SK-N-MC (cell line): Measurements from ENCODE around the gene PKIB.

Source experiments
- DNase-seq: peaks from one replicate; pipeline ENCODE4 v3.0.0-alpha.2; 2011; ENCODE audit warnings: low read depth, low spot score
- H3K27ac ChIP-seq: fragments of 200-600 bp; sonication (generic); 2 replicates; pipeline ENCODE4 v1.5.1; 2016; ENCODE audit warnings: mixed run types
- H3K36me3 ChIP-seq: fragments of 200-600 bp; sonication (generic); 2 replicates; pipeline ENCODE4 v1.6.1; 2017; ENCODE audit warnings: antibody characterized with exemption, low read length, mixed read lengths; ENCODE audit not compliant: insufficient read depth
- H3K4me3 ChIP-seq: fragments of 200-600 bp; sonication (generic); 2 replicates; pipeline ENCODE4 v1.5.1; 2016
- H3K9ac ChIP-seq: fragments of 200-600 bp; sonication (generic); 2 replicates; pipeline ENCODE4 v1.8.0; 2017; ENCODE audit warnings: mixed run types, mixed read lengths; ENCODE audit not compliant: insufficient read length
- H3K9me3 ChIP-seq: fragments of 200-600 bp; sonication (generic); 2 replicates; pipeline ENCODE4 v1.6.1; 2017; ENCODE audit warnings: low read depth, mild to moderate bottlenecking, antibody characterized with exemption, low read length, moderate library complexity, mixed read lengths
- EZH2 ChIP-seq: fragments of 200-600 bp; sonication (generic); IDR thresholded peaks from one replicate; pipeline ENCODE4 v1.6.1; 2017; ENCODE audit warnings: antibody characterized with exemption
- FOXP2 ChIP-seq: optimal IDR thresholded peaks from 2 replicates; pipeline ENCODE3; 2011; ENCODE audit warnings: mild to moderate bottlenecking, moderate library complexity; ENCODE audit not compliant: insufficient read depth; ENCODE audit errors: extremely low read length, control extremely low read depth
- POLR2AphosphoS5 ChIP-seq: IDR thresholded peaks from 2 replicates; pipeline ENCODE4 v1.6.1; 2012; ENCODE audit warnings: mild to moderate bottlenecking, low read depth, low read length, borderline replicate concordance

Gene PKIB

DNA sequence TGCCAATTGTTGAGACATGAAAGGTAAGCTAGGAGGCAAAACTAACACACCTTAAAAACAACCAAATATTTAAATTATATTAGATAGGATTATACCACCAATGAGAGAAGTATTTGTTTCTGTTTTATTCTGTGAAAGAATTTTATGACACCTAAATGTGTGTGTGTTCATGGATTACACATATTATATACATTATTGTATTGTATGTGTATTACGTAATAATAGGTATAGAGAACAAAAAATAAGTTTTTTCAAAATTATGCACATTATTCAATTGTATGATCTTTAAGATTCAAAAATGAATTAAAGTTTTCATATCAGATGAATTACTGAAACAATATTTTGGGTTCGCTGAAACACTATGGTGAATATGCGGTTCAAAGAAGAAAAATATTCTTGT is 85.0 kb downstream of the PKIB start:
- Histone ChIP-seq H3K9me3 (no peaks in the 10 kb centered on the region), H3K4me3 (no peak overlapping the region), H3K27ac (no peak overlapping the region), H3K9ac (no peak overlapping the region), H3K36me3 (no peaks in the 10 kb centered on the region)
- no peak for TF ChIP-seq POLR2AphosphoS5
- no peak for TF ChIP-seq EZH2
- no peak for TF ChIP-seq FOXP2
- DNase-seq = no peak

DNA sequence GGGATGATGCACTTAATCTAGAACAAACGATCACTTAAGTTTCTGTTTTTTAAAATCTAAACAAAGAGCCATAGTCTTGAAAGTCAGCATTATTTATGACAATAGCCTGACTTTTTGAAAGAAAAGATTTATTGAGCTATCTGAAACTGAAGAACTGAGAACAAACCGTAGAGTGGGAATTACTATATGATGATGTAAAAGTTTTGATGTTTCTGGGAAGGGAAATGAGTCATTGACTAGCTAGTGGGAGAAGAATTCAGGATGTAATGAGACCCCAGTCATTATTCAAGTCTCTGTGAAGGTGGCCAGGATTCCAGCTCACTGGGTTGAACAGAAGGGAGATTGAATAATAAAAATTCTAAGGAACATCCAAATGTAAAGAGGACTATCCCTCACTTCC is 85.9 kb downstream of the PKIB start:
- no peak for DNase-seq
- no peaks in the 10 kb centered on the region for H3K36me3 ChIP-seq
- no peak overlapping the region for H3K4me3 ChIP-seq
- TF ChIP-seq EZH2 (no peak), FOXP2 (no peak), POLR2AphosphoS5 (no peak)
- H3K9me3 ChIP-seq = no peaks in the 10 kb centered on the region
- no peak overlapping the region for H3K27ac ChIP-seq
- H3K9ac ChIP-seq = no peak overlapping the region

GRCh38 chr6:122696853-122697252 is 86.6 kb downstream of the PKIB start:
- no peak overlapping the region for H3K4me3 ChIP-seq
- no peak for DNase-seq
- TF ChIP-seq POLR2AphosphoS5 (no peak), FOXP2 (no peak), EZH2 (no peak)
- H3K36me3 ChIP-seq = no peaks in the 10 kb centered on the region
- no peak overlapping the region for H3K9ac ChIP-seq
- no peak overlapping the region for H3K27ac ChIP-seq
- no peaks in the 10 kb centered on the region for H3K9me3 ChIP-seq

DNA sequence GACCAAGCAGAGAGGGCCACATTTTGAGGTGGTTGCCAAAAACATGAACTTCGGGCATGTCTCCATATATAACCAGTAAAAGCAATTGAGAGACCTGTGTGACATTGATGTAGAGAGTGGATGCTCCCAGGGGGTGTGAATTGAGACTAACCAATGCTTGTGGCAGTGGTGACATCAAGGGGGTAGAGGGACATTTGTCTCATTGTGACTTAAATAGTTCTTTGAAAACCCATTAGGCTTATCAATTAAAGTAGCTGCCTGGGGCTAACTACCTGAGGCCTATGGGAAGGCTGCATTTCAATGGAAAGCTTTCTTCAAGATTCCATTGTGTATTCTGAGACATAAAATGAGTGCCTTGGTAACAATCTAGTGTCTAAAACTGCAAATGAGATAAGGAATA is 87.3 kb downstream of the PKIB start:
- TF ChIP-seq POLR2AphosphoS5 = no peak
- TF ChIP-seq EZH2 = no peak
- no peak for TF ChIP-seq FOXP2
- H3K36me3 ChIP-seq = no peaks in the 10 kb centered on the region
- no peak for DNase-seq
- H3K9me3 ChIP-seq = no peaks in the 10 kb centered on the region
- no peak overlapping the region for H3K4me3 ChIP-seq
- H3K27ac ChIP-seq = no peak overlapping the region
- no peak overlapping the region for H3K9ac ChIP-seq

DNA sequence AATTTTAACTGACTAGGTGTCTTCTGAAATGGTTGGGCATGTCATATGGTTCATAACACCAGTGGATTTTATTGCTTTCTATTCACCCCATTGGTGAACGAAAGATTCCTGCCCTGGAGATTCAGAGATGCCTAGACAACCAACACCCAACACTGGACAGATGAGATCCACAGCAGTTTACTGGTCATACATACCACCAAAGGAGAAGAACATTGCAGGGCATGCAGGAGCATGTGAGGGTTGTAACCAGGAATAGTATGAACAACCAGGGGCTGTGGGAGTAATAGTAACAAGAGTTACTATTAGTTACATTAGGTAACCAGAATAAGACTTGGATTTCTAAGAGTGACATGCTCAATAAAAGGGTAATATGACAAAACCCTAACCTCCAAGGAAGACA is 91.5 kb downstream of the PKIB start:
- Histone ChIP-seq H3K4me3 (no peak overlapping the region), H3K27ac (no peak overlapping the region), H3K9me3 (no peaks in the 10 kb centered on the region), H3K36me3 (no peaks in the 10 kb centered on the region), H3K9ac (no peak overlapping the region)
- DNase-seq = no peak
- no peak for TF ChIP-seq POLR2AphosphoS5
- no peak for TF ChIP-seq EZH2
- no peak for TF ChIP-seq FOXP2

DNA sequence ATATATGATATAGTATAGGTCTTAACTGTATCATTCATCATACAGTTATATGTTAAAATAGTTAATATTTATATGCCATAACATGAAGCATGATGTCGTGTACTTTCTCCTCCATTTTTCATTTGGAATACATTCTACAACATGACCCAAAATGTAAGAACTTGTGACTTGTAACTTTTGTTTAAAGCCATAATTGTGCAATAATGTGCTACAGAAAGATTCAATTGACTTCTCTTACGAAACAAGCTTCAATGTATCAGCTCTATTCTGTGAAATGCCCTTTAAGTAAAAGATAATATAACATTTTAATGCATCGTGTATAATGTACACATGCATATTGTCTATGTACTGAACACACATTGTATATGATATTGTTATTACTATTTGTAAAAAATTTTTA is 92.6 kb downstream of the PKIB start:
- H3K4me3 ChIP-seq = no peak overlapping the region
- 0 out of 2 replicates have a peak overlapping the region, but pooled peaks have one; percentile 23 for H3K27ac ChIP-seq
- no peak overlapping the region for H3K9ac ChIP-seq
- no peak for DNase-seq
- no peaks in the 10 kb centered on the region for H3K9me3 ChIP-seq
- TF ChIP-seq POLR2AphosphoS5 = no peak
- TF ChIP-seq FOXP2 = no peak
- TF ChIP-seq EZH2 = no peak
- no peaks in the 10 kb centered on the region for H3K36me3 ChIP-seq

DNA sequence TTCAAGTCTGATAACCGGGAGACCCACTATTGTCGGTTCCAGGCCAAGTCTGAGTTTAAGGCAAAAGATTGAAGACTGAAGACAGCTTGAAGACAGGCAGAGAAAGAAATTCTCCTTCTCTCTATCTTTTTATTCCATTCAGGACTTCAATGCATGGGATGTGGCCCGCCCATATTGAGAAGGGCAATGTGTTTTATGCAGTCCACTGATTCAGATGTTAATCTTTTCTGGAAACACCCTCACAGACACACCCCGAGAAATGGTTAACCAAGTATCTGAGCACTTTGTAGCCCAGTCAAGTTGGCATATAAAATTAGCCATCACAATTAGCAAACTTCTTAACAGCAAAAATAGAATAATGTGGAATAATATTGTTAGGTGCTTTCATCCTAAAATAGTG is 93.9 kb downstream of the PKIB start:
- H3K36me3 ChIP-seq = no peaks in the 10 kb centered on the region
- TF ChIP-seq EZH2 (no peak), POLR2AphosphoS5 (no peak), FOXP2 (no peak)
- no peak overlapping the region for H3K9ac ChIP-seq
- H3K9me3 ChIP-seq = no peaks in the 10 kb centered on the region
- H3K27ac ChIP-seq = no peak overlapping the region
- no peak overlapping the region for H3K4me3 ChIP-seq
- no peak for DNase-seq

- no peaks in the 10 kb centered on the region for H3K36me3 ChIP-seq
- no peak overlapping the region for H3K9ac ChIP-seq
- no peak overlapping the region for H3K4me3 ChIP-seq
- no peak overlapping the region for H3K27ac ChIP-seq
- no peak for DNase-seq
- no peaks in the 10 kb centered on the region for H3K9me3 ChIP-seq
- TF ChIP-seq FOXP2 = no peak
These were observed 99.8 kb downstream of the PKIB start for GRCh38 chr6:122709922-122710512.

- Histone ChIP-seq H3K9me3 (no peaks in the 10 kb centered on the region), H3K4me3 (no peak overlapping the region), H3K36me3 (no peaks in the 10 kb centered on the region), H3K9ac (no peak overlapping the region), H3K27ac (no peak overlapping the region)
- DNase-seq = no peak
- TF ChIP-seq POLR2AphosphoS5 (no peak), EZH2 (no peak), FOXP2 (no peak)
These were observed 100.9 kb downstream of the PKIB start for GRCh38 chr6:122710908-122711635.

DNA sequence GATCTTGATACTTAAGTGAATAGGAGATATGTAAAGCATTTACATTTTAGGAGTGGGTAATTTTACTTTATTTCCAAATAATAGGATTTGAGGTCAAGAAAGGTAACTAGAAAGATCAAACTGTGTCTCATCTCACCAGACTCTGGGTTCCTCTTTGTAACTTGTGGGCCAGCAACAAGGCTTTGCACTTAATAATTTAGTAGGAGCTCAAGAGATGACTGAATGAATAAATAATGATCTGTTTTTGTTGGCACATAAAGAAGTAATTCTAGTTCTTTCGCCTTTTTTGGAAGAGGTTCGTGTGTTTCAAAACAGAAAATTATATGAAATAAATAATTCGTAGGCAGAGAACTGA is 101.9 kb downstream of the PKIB start:
- no peak for TF ChIP-seq EZH2
- TF ChIP-seq POLR2AphosphoS5 = no peak
- TF ChIP-seq FOXP2 = no peak
- no peak overlapping the region; the same call in 1 of the 2 replicates for H3K27ac ChIP-seq
- no peak for DNase-seq

More for the DNA sequence above, 101.9 kb downstream of the PKIB start:
- Histone ChIP-seq H3K9ac (no peak overlapping the region), H3K4me3 (no peak overlapping the region), H3K36me3 (no peaks in the 10 kb centered on the region), H3K9me3 (no peaks in the 10 kb centered on the region)
